ENCODE measurements around the gene GPR153. TPM values are rescaled to one million over a fixed set of nuclear protein-coding genes. Genes with fewer than 3 reads are reported as not detected.

Gene GPR153
- total and polyA plus RNA-seq, 2 donors from 2014 or later: 1.1 to 8.6 TPM

- no peak for FAIRE-seq
- H3K4me3 ChIP-seq (ENCODE audit: low read length in 3 of 3): no peak overlapping the region
Observed at GRCh38 chr1:6299557-6300165, 38.8 kb upstream of the GPR153 start.

GRCh38 chr1:6298940-6299465 lies 38.1 kb upstream of the GPR153 start:
- Histone ChIP-seq H3K9me3 (ENCODE audit: control insufficient read depth in 2 of 3, insufficient read depth in 1 of 3, low read length in 3 of 3) (no peaks in the 10 kb centered on the region), H3K36me3 (ENCODE audit: control insufficient read depth in 2 of 3, insufficient read depth in 3 of 3, low read length in 3 of 3) (peaks cover 0 to 2% (median 0%) of the 10 kb centered on the region in 3 donors), H3K27ac (ENCODE audit: low read depth in 2 of 2, low read length in 2 of 2) (no peak overlapping the region), H3K9ac (ENCODE audit: low read length in 3 of 3) (no peak overlapping the region), H3K4me1 (ENCODE audit: control insufficient read depth in 2 of 3, insufficient read depth in 2 of 3, low read depth in 1 of 3, low read length in 3 of 3) (no peaks in the 10 kb centered on the region), H3K4me3 (ENCODE audit: low read length in 3 of 3) (no peak overlapping the region), H3K27me3 (ENCODE audit: control insufficient read depth, insufficient read depth, low read length) (no peaks in the 10 kb centered on the region)
- TF ChIP-seq CTCF (IDR thresholded peaks at IDR 0.05; ENCODE audit: borderline replicate concordance, extremely low read depth, insufficient read depth): no peak
- intact Hi-C loops (cut with DNase I): no loop called here
- DNase-seq: no peak
- FAIRE-seq: no peak

More at GRCh38 chr1:6299557-6300165, 38.8 kb upstream of the GPR153 start:
- Histone ChIP-seq H3K36me3 (ENCODE audit: control insufficient read depth in 2 of 3, insufficient read depth in 3 of 3, low read length in 3 of 3) (no peaks in the 10 kb centered on the region), H3K9ac (ENCODE audit: low read length in 3 of 3) (no peak overlapping the region), H3K27me3 (ENCODE audit: control insufficient read depth, insufficient read depth, low read length) (no peaks in the 10 kb centered on the region), H3K27ac (ENCODE audit: low read depth in 2 of 2, low read length in 2 of 2) (no peak overlapping the region), H3K4me1 (ENCODE audit: control insufficient read depth in 2 of 3, insufficient read depth in 2 of 3, low read depth in 1 of 3, low read length in 3 of 3) (no peaks in the 10 kb centered on the region), H3K9me3 (ENCODE audit: control insufficient read depth in 2 of 3, insufficient read depth in 1 of 3, low read length in 3 of 3) (no peaks in the 10 kb centered on the region)
- no peak for TF ChIP-seq CTCF (IDR thresholded peaks at IDR 0.05; ENCODE audit: borderline replicate concordance, extremely low read depth, insufficient read depth)
- intact Hi-C loops (cut with DNase I): no loop called here
- DNase-seq: no peak

GRCh38 chr1:6298530-6298929 lies 37.6 kb upstream of the GPR153 start:
- Histone ChIP-seq H3K9me3 (ENCODE audit: control insufficient read depth in 2 of 3, insufficient read depth in 1 of 3, low read length in 3 of 3) (no peaks in the 10 kb centered on the region), H3K4me1 (ENCODE audit: control insufficient read depth in 2 of 3, insufficient read depth in 2 of 3, low read depth in 1 of 3, low read length in 3 of 3) (no peaks in the 10 kb centered on the region), H3K4me3 (ENCODE audit: low read length in 3 of 3) (no peak overlapping the region), H3K36me3 (ENCODE audit: control insufficient read depth in 2 of 3, insufficient read depth in 3 of 3, low read length in 3 of 3) (peaks cover 0 to 3% (median 0%) of the 10 kb centered on the region in 3 donors), H3K27ac (ENCODE audit: low read depth in 2 of 2, low read length in 2 of 2) (no peak overlapping the region), H3K27me3 (ENCODE audit: control insufficient read depth, insufficient read depth, low read length) (no peaks in the 10 kb centered on the region), H3K9ac (ENCODE audit: low read length in 3 of 3) (no peak overlapping the region)
- DNase-seq (no peak), FAIRE-seq (no peak)
- intact Hi-C loops (cut with DNase I): no loop called here
- no peak for TF ChIP-seq CTCF (IDR thresholded peaks at IDR 0.05; ENCODE audit: borderline replicate concordance, extremely low read depth, insufficient read depth)
